Effector memory CD8-positive, alpha-beta T cell (primary cell): ENCODE results near the gene EPB41L1.

Experiments
- ATAC-seq: fragments of 150-1000 bp; cut with Tn5 transposase; replicated peaks from 2 replicates; pipeline ENCODE4 v1.10.0; 2021; ENCODE audit warnings: mild to moderate bottlenecking, moderate library complexity
- DNase-seq, 3 experiments: peaks; one replicate each; pipeline ENCODE4 v3.0.0; 2021
- H3K27ac Mint-ChIP-seq, 2 donors: one replicate each; pipeline ENCODE4 v1.8.0; 2022; ENCODE audit warnings: mild to moderate bottlenecking in 2 of 2, mixed read lengths in 2 of 2, moderate library complexity in 2 of 2
- H3K27me3 Mint-ChIP-seq, 2 donors: one replicate each; pipeline ENCODE4 v1.8.0; 2022; ENCODE audit warnings: mixed read lengths in 2 of 2
- H3K36me3 Mint-ChIP-seq: one replicate; pipeline ENCODE4 v1.8.0; 2022; ENCODE audit warnings: mild to moderate bottlenecking, moderate library complexity, mixed read lengths; ENCODE audit not compliant: insufficient read depth
- H3K4me1 Mint-ChIP-seq, 2 donors: one replicate each; pipeline ENCODE4 v1.8.0; 2022; ENCODE audit warnings: low read depth in 2 of 2, mixed read lengths in 2 of 2
- H3K4me3 Mint-ChIP-seq, 2 donors: one replicate each; pipeline ENCODE4 v1.8.0; 2022; ENCODE audit warnings: mild to moderate bottlenecking in 2 of 2, mixed read lengths in 2 of 2, moderate library complexity in 2 of 2
- H3K9me3 Mint-ChIP-seq, 2 donors: one replicate each; pipeline ENCODE4 v1.8.0; 2022; ENCODE audit warnings: mixed read lengths in 2 of 2

EPB41L1 gene

DNA sequence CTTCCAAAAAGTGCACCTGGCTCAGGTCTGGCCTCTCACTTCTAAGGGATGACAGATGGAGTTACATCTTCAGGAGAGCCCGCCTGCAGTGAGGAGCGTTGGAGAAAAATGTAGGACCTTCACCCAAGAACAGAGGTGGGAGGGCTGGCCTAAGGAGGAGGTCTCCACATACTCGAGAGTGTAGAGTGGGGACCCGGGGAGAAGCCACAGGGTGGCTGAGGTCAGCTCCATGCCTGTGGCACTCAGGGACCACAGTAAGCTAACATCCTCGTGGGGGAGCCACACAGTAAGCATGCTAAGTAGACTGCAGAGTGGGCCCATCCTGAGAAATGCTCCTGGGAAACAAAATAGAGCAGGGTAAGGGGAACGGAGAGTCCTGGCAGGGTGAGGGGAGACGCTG, 105.8 kb downstream of the EPB41L1 start:
- H3K4me1 Mint-ChIP-seq: no peaks in the 10 kb centered on the region
- H3K4me3 Mint-ChIP-seq: no peak overlapping the region
- no peaks in the 10 kb centered on the region for H3K9me3 Mint-ChIP-seq
- no peaks in the 10 kb centered on the region for H3K27me3 Mint-ChIP-seq
- peaks cover 27% of the 10 kb centered on the region for H3K36me3 Mint-ChIP-seq
- DNase-seq: no peak
- no peak overlapping the region for H3K27ac Mint-ChIP-seq
- ATAC-seq: no peak

DNA sequence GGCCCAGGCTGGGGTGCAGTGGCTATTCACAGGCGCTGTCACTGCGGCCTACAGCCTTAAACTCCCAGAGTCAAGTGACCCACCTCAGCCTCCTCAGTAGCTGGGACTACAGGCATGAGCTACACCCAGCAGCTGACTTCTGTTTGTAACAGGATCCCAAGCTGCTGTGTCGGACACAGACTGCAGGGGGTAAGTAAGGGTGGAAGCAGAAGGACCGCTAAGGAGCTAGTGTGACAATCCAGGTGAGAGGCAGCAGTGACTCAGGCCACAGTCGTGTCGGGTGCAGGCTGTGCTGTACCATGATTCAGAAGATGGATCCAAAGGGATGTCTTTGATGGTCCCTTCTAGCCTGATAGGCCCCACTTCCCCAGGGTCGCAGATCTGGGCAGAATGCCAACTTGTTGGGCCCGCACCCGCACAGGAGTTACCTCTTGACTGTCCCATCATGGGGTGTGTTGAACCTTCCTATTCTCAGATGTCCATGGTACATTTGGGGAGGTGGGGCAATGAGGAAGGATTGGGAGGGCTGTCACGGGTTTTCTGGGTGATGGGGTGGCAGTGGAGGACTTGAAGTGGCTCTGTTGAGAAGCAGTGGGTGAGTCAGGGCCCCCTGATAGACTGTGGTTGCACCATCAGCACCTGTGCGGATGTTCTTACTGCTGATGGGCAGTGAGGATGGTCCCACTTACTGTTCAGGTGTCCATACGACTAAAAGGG, 107.0 kb downstream of the EPB41L1 start:
- H3K4me1 Mint-ChIP-seq: no peaks in the 10 kb centered on the region
- H3K36me3 Mint-ChIP-seq: peaks cover 18% of the 10 kb centered on the region
- peak overlapping the region in 1 of 2 donors; percentile 41 for H3K27ac Mint-ChIP-seq
- H3K27me3 Mint-ChIP-seq: peaks cover 0 to 3% of the 10 kb centered on the region in 2 donors
- DNase-seq: no peak
- H3K9me3 Mint-ChIP-seq: no peaks in the 10 kb centered on the region
- ATAC-seq: no peak
- no peak overlapping the region for H3K4me3 Mint-ChIP-seq

DNA sequence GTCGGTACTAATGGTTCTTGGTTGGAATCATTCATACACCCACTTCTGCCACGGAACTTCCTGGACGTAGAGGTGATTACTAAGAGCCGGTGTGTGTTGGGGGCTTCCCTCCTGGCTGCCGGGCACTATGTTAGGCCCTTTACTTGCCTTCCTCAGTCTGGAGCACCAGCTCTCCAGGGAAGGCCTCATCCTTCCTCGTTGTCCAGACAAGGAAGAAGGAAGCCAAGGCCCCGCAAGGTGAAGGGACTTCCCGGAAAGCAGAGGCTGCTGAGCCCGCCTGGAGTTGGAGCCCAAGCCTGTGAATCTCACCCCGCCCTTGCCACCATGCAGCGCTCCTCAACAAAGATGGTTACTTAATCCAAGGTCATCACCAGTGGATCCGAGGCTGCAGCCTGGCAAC, 107.9 kb downstream of the EPB41L1 start:
- Mint-ChIP-seq H3K36me3 (peaks cover 9% of the 10 kb centered on the region), H3K9me3 (no peaks in the 10 kb centered on the region), H3K27me3 (peaks cover 0 to 8% of the 10 kb centered on the region in 2 donors), H3K4me3 (no peak overlapping the region), H3K4me1 (no peaks in the 10 kb centered on the region), H3K27ac (no peak overlapping the region)
- DNase-seq (no peak), ATAC-seq (no peak)

DNA sequence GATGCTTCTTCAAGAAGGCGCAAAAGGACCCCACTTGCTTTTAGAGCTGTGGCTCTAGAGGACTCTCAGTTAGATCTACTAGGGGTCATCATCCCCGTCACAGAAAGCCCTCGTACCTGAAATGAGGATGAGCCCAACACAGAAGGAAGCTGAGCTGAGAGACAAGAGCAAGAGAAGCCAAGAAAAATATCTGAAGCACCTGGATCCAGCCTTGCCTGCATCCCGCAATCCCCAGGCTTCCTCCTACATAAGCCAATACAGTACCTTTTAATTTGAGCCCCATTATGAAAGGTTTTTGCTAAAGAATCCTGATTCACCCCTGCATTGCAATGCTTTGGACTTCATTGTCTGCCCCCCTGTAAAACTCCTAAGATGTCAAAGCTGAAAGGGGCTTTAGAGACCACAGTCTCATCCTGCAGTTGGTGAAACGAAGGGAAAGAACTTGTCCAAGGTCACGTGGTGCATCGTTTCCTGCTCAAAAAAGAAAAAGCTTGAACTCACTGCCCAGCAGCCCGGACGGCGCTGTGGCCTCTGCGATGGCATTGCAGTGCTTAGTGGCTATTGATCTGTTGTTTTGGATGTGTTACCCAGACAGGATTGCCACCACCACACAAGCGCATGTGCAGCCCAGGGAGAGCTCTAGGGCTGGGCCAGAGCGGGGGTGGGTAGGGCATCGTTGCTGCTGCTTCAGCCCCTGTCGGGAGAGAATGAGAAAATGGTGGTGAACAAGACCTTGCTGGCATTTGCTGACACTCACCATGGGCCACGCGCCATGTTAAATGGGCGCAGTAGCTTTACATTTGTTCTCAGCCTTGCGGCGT, 110.1 kb downstream of the EPB41L1 start:
- Mint-ChIP-seq H3K4me1 (no peaks in the 10 kb centered on the region), H3K4me3 (no peak overlapping the region), H3K9me3 (no peaks in the 10 kb centered on the region), H3K27me3 (peaks cover 0 to 8% of the 10 kb centered on the region in 2 donors), H3K27ac (no peak overlapping the region), H3K36me3 (no peaks in the 10 kb centered on the region)
- DNase-seq: no peak
- no peak for ATAC-seq

DNA sequence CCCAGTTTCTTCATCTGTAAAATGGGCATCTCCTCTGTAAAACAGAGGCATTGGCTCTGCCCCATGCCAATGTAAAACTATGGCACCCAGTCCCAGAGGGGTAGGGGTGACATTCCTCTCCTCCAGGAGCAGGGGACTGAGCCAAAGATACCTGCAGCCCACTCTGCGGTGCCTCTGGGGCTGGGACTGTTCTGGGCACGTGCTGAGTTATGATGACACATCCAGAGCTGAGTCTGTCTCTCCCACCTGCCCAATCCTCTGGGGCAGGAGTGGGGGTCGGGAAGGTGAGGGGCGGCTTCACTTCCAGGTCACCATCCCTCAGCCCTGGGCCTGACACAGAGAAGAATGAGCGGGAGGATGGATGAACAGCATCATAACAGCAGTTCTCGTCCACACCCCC, 111.6 kb downstream of the EPB41L1 start:
- ATAC-seq (no peak), DNase-seq (no peak)
- Mint-ChIP-seq H3K27ac (no peak overlapping the region), H3K4me3 (no peak overlapping the region), H3K36me3 (no peaks in the 10 kb centered on the region), H3K27me3 (peaks cover 0 to 12% of the 10 kb centered on the region in 2 donors), H3K9me3 (no peaks in the 10 kb centered on the region), H3K4me1 (no peaks in the 10 kb centered on the region)

DNA sequence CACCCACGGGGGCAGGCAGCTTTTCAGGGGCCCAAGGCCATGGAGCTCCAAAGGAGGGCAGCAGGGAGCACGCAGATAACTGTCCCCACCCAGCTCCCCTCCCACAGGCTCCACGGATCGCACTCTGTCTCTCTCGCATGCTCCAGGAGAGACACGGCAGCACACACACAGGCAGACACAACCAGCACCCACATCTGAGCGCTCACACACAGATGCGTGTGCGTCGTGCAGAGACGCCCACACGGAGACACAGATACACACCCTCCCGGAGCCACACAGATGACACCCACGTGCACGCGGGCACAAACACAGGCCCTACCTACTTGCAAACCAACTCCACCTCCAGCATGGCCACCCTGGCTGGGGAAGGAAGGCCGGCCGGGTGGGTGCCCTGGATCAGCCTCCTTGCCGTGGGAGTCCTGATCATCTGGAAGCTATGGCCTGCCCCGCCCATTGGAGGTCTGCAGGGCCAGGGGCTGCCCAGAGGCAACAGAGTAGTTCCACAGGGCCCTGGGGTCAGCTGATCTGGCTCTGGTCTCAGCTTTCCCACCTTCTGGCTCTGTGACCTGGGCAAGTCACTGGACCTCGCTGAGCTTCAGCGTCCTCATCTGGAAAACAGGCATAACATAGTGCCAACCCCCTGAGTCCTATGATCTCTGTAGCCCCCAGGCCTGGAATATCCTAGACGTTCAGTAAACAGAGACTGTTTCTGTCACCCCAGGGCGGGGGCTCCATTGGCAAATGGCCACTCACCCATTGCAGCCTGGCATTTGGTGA, 113.3 kb downstream of the EPB41L1 start:
- Mint-ChIP-seq H3K4me3 (no peak overlapping the region), H3K9me3 (no peaks in the 10 kb centered on the region), H3K4me1 (no peaks in the 10 kb centered on the region), H3K36me3 (no peaks in the 10 kb centered on the region), H3K27ac (no peak overlapping the region), H3K27me3 (peaks cover 11 to 25% of the 10 kb centered on the region in 2 donors)
- ATAC-seq (no peak), DNase-seq (no peak)

DNA sequence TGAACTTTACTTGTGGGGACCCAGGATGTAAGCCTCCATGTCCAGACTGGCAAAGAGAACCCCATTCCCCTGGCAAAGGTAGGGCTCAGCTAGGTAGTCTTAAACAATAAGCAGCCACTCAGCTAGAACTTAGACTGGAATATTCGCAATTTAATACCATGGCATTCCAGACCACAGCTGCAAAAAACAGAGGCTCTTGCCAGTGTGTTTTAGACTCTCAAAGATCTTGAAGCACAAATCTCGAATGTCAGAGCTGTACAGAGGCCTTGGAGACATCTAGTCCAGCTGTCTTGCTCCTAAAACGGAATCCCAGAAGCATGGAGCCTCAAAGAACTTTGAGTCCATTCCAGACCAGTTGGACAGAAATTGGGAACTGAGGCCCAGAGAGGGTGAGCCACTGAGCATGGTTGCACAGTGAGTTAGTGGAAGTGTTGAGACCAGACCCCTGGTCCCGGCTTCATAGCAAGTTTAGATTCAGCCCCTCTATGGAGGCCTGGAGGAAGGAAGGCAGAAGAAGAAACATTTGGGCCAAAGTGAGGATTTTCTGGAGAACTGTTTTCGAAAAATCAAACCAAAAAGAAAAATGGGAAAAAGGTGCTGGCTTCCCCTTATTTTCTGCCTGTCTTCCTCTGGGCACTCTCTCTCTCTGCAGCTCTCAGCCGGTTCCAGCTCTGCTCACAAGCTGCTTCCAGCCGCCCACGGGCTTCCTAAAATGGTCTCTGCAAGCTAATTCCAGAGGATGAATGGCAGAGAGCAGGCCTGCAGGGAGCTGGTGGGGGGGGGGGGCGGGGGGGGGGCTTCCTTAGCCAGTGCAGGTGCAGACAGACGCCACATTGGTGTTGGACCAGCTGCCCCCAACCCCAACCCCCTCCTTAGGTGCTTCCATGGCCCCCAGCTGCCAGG, 114.2 kb downstream of the EPB41L1 start:
- DNase-seq (no peak), ATAC-seq (no peak)
- H3K27me3 Mint-ChIP-seq: peaks cover 12 to 34% of the 10 kb centered on the region in 2 donors
- H3K4me3 Mint-ChIP-seq: no peak overlapping the region
- no peaks in the 10 kb centered on the region for H3K36me3 Mint-ChIP-seq
- no peaks in the 10 kb centered on the region for H3K4me1 Mint-ChIP-seq
- H3K27ac Mint-ChIP-seq: no peak overlapping the region
- no peaks in the 10 kb centered on the region for H3K9me3 Mint-ChIP-seq

DNA sequence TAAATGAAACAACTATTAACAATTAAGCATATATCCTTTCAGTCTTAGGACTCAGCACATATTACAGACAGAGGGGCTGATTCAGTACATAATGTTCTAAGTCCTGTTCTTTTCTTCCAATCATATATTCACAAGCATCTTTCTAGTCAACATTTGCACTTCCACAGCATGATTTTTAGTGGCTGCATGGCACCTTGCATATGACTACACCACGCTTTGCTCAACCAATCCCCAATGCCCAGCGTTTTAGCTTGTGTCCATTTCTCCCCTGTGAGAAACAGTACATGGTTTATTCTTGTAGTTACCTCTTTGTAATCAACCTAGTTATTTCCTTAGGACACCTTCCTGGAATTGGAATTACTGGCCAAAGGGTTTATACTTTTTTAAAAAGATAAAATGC, 115.0 kb downstream of the EPB41L1 start:
- Mint-ChIP-seq H3K27ac (no peak overlapping the region), H3K9me3 (no peaks in the 10 kb centered on the region), H3K27me3 (peaks cover 18 to 42% of the 10 kb centered on the region in 2 donors), H3K36me3 (no peaks in the 10 kb centered on the region), H3K4me3 (no peak overlapping the region), H3K4me1 (no peaks in the 10 kb centered on the region)
- no peak for ATAC-seq
- DNase-seq: no peak

DNA sequence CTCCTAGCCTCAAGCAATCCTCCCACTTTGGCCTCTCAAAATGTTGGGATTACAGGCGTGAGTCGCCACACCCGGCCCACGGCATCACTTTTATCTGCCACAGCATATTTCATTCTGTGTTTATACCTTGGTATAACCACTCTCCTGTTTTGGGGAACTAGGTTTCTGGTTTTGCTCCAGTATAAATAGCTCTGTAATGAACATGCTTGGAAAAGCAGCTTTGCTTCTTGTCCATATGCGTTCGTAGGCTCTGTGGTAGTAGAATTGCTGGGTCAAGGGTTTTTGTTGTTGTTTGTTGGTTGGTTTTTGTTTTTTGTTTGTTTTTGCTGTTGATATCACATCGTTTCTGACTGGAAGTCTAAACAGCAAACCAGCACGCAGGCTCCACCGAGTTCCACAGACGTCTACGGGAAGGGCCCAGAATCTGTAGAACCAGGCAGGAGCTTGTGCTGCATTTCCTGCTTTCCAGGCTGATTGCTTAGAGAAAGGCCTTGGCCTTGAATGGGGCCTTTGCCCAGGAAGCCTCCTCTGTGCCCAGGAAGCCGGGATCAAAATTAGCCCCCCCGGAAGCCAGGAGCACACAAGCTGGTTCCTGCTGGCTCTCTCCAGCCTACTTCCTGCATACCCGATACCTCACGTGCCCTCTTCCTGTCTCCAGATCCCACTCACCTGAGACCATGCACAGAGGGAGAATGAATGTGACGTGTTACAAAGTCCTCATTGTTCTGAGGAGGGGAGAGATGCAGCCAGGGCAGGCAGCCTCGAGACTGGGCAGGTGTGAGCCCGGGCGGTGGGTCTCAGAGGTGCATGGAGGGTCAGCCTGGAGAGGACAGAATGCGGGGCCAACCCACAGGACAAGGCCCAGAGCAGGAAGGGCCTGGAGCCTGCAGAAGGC, 116.5 kb downstream of the EPB41L1 start:
- Mint-ChIP-seq H3K9me3 (no peaks in the 10 kb centered on the region), H3K36me3 (no peaks in the 10 kb centered on the region), H3K4me3 (no peak overlapping the region), H3K4me1 (no peaks in the 10 kb centered on the region), H3K27ac (no peak overlapping the region), H3K27me3 (peaks cover 30 to 56% of the 10 kb centered on the region in 2 donors)
- no peak for DNase-seq
- ATAC-seq: no peak

DNA sequence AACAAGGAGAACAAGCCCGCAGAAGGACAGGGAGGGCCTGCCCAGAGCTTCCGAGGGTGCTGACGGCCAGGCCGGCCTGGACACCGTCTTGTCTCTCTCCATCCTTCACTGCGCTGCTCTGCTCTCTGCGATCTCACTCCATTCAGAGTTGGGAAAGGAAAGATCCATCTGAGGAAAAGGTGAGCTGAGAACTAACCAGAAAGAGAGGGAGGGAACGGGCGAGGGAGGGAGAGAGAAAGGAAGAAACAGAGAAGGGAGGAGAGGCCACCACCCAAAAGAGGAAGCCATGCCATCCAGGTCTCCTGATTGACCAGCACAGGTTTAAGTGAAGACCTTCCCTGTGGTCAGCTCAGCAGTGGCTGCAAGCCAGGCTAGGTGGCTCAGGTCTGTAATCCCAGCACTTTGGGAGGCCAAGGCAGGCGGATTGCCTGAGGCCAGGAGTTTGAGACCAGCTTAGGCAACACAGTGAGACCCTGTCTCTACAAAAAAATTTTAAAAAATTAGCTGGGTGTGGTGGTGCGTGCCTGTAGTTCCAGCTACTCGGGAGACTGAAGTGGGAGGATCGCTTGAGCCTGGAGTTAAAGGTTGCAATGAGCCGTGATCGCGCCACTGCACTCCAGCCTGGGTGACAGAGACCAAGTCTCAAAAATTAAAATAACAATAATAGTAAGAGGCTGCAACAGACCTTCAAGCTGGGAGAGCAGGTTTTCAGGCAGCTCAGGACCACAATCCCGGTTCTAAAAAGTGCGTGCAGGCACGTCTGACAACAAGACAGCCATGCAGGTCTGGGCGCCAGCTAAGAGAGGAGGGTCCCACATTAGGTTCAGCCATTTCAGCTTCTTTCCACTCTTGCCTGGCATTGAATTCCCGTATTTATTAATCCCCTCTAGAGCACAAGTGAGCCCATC, 117.4 kb downstream of the EPB41L1 start:
- no peaks in the 10 kb centered on the region for H3K9me3 Mint-ChIP-seq
- peaks cover 30 to 49% of the 10 kb centered on the region in 2 donors for H3K27me3 Mint-ChIP-seq
- H3K27ac Mint-ChIP-seq: no peak overlapping the region
- H3K4me3 Mint-ChIP-seq: no peak overlapping the region
- no peak for ATAC-seq
- no peaks in the 10 kb centered on the region for H3K36me3 Mint-ChIP-seq
- H3K4me1 Mint-ChIP-seq: no peaks in the 10 kb centered on the region
- DNase-seq: no peak

DNA sequence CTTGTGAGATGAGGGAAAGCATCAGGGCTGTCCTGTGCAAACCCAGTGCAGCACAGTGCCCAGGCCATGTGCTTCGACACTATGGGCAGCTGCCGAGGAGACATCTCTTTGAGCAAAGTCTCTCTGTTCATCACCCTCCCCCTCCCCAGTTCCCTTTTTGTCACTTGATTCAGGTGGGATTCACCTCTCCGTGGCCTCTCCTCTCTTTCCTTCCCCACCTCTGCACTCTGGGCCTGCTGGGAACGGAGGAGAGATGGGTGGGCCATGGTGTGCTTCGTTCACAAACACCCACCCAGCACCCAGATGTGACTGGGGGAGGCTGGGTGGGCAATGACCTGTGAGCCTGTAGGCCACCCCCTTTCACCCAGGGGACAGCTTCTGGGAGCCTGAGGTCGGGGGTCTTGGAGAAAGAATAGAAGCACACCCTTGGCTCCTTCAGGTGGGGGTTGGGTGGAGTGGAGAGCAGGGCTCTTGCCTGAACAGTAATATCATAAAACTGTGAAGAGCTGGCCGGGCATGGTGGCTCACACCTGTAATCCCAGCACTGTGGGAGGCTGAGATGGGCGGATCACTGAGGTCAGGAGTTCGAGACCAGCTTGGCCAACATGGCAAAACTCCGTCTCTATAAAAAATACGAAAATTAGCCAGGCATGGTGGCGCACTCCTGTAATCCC, 118.1 kb downstream of the EPB41L1 start:
- peaks cover 32 to 51% of the 10 kb centered on the region in 2 donors for H3K27me3 Mint-ChIP-seq
- no peak overlapping the region for H3K27ac Mint-ChIP-seq

More for the DNA sequence above, 118.1 kb downstream of the EPB41L1 start:
- DNase-seq: no peak
- Mint-ChIP-seq H3K9me3 (no peaks in the 10 kb centered on the region), H3K4me3 (no peak overlapping the region), H3K4me1 (no peaks in the 10 kb centered on the region), H3K36me3 (no peaks in the 10 kb centered on the region)
- no peak for ATAC-seq
